SK-N-SH treated with all-trans-retinoic acid at 6 μM for 48 hours (cell line): Measurements from ENCODE around the gene RNMT.

Source experiments
- ATAC-seq: fragments of 200-7000 bp; cut with Tn5 transposase; 3 replicates; pipeline ENCODE4 v1.9.1; 2020; ENCODE audit warnings: mild to moderate bottlenecking, moderate library complexity
- ARNTL ChIP-seq: fragments of 450-650 bp; formaldehyde crosslinking; IDR thresholded peaks from 2 replicates; pipeline ENCODE4 v1.5.0; 2020; ENCODE audit warnings: low read depth, mild to moderate bottlenecking, moderate library complexity, borderline replicate concordance
- BACH2 ChIP-seq: fragments of 250-450 bp; sonication (Bioruptor Pico); IDR thresholded peaks from 2 replicates; pipeline ENCODE4 v1.9.0; 2021; ENCODE audit warnings: mild to moderate bottlenecking, borderline replicate concordance
- CSDC2 ChIP-seq: fragments of 250-450 bp; sonication (Bioruptor Pico); IDR thresholded peaks from 2 replicates; pipeline ENCODE4 v1.5.0; 2020; ENCODE audit warnings: mild to moderate bottlenecking, moderate library complexity
- CSRNP3 ChIP-seq: fragments of 250-450 bp; sonication (Bioruptor Pico); IDR thresholded peaks from 2 replicates; pipeline ENCODE4 v1.5.1; 2021; ENCODE audit warnings: mild to moderate bottlenecking, moderate library complexity
- ESRRG ChIP-seq: fragments of 250-450 bp; sonication (Bioruptor Pico); IDR thresholded peaks from 2 replicates; pipeline ENCODE4 v1.6.1; 2021; ENCODE audit warnings: mild to moderate bottlenecking
- GLIS3 ChIP-seq: fragments of 250-450 bp; sonication (Bioruptor Pico); IDR thresholded peaks from 2 replicates; pipeline ENCODE4 v1.5.0; 2020; ENCODE audit warnings: mild to moderate bottlenecking, moderate library complexity
- ISL1 ChIP-seq: fragments of 250-450 bp; sonication (Bioruptor Pico); IDR thresholded peaks from 2 replicates; pipeline ENCODE4 v2.1.2; 2022; ENCODE audit warnings: mild to moderate bottlenecking, moderate library complexity
- OSR1 ChIP-seq: fragments of 250-450 bp; sonication (Bioruptor Pico); IDR thresholded peaks from 2 replicates; pipeline ENCODE4 v1.8.0; 2022; ENCODE audit warnings: moderate library complexity, mild to moderate bottlenecking, inconsistent platforms
- PATZ1 ChIP-seq: fragments of 250-450 bp; sonication (Bioruptor Pico); IDR thresholded peaks from 2 replicates; pipeline ENCODE4 v1.8.0; 2020; ENCODE audit warnings: mild to moderate bottlenecking, moderate library complexity, borderline replicate concordance
- RARB ChIP-seq: fragments of 250-450 bp; sonication (Bioruptor Pico); IDR thresholded peaks from 2 replicates; pipeline ENCODE4 v1.8.0; 2021; ENCODE audit warnings: mild to moderate bottlenecking, moderate library complexity
- TCF4 ChIP-seq: fragments of 250-450 bp; sonication (Bioruptor Pico); IDR thresholded peaks from 2 replicates; pipeline ENCODE4 v1.8.0; 2021; ENCODE audit warnings: mild to moderate bottlenecking, moderate library complexity, borderline replicate concordance
- TOX ChIP-seq: fragments of 250-450 bp; sonication (Bioruptor Pico); IDR thresholded peaks from 2 replicates; pipeline ENCODE4 v1.8.0; 2021; ENCODE audit warnings: mild to moderate bottlenecking, moderate library complexity, borderline replicate concordance
- TSHZ2 ChIP-seq: fragments of 250-450 bp; sonication (Bioruptor Pico); IDR thresholded peaks from 2 replicates; pipeline ENCODE4 v1.5.0; 2020; ENCODE audit warnings: mild to moderate bottlenecking, moderate library complexity
- ZC3H10 ChIP-seq: fragments of 250-450 bp; sonication (Bioruptor Pico); IDR thresholded peaks from 2 replicates; pipeline ENCODE4 v1.5.1; 2021; ENCODE audit warnings: mild to moderate bottlenecking, moderate library complexity
- ZFP3 ChIP-seq: fragments of 250-450 bp; sonication (Bioruptor Pico); IDR thresholded peaks from 2 replicates; pipeline ENCODE4 v1.5.0; 2020; ENCODE audit warnings: mild to moderate bottlenecking, moderate library complexity
- ZFP30 ChIP-seq: fragments of 450-650 bp; formaldehyde crosslinking; IDR thresholded peaks from 2 replicates; pipeline ENCODE4 v1.5.0; 2022; ENCODE audit warnings: mild to moderate bottlenecking, moderate library complexity
- ZNF565 ChIP-seq: fragments of 450-650 bp; formaldehyde crosslinking; conservative IDR thresholded peaks from 2 replicates; pipeline ENCODE4 v1.5.0; 2020; ENCODE audit warnings: low read depth, mild to moderate bottlenecking, moderate library complexity
- ZNF8 ChIP-seq: fragments of 450-650 bp; formaldehyde crosslinking; IDR thresholded peaks from 2 replicates; pipeline ENCODE4 v1.5.0; 2020; ENCODE audit warnings: mild to moderate bottlenecking, moderate library complexity

RNMT gene

GRCh38 chr18:13713455-13714055 is 12.9 kb upstream of the RNMT start:
- no peak for TF ChIP-seq ARNTL (CRISPR knock-in tag)
- no peak for TF ChIP-seq TSHZ2 (CRISPR knock-in tag)
- ATAC-seq, result no peak

GRCh38 chr18:13715330-13715729 is 11.1 kb upstream of the RNMT start:
- TF ChIP-seq ESRRG (CRISPR knock-in tag), result no peak
- no peak for TF ChIP-seq GLIS3 (CRISPR knock-in tag)
- TF ChIP-seq ZC3H10 (CRISPR knock-in tag), result no peak
- no peak for TF ChIP-seq ZNF565
- no peak for TF ChIP-seq TOX (CRISPR knock-in tag)
- TF ChIP-seq TCF4 (CRISPR knock-in tag), result no peak
- no peak for ATAC-seq

GRCh38 chr18:13716916-13717315 is 9.6 kb upstream of the RNMT start:
- TF ChIP-seq BACH2, result no peak
- no peak for TF ChIP-seq ZFP3
- TF ChIP-seq TSHZ2 (CRISPR knock-in tag), result no peak
- no peak for TF ChIP-seq RARB (CRISPR knock-in tag)
- no peak for TF ChIP-seq ZNF565
- no peak for TF ChIP-seq ZC3H10 (CRISPR knock-in tag)
- no peak for TF ChIP-seq CSDC2 (CRISPR knock-in tag)
- no peak for TF ChIP-seq ISL1
- no peak for TF ChIP-seq ARNTL (CRISPR knock-in tag)
- no peak for TF ChIP-seq ZFP30 (CRISPR knock-in tag)
- no peak for ATAC-seq

GRCh38 chr18:13720123-13720522 is 6.3 kb upstream of the RNMT start:
- TF ChIP-seq GLIS3 (CRISPR knock-in tag), result no peak
- no peak for TF ChIP-seq CSRNP3 (CRISPR knock-in tag)
- TF ChIP-seq OSR1 (CRISPR knock-in tag), result no peak
- TF ChIP-seq TOX (CRISPR knock-in tag), result no peak
- TF ChIP-seq ARNTL (CRISPR knock-in tag), result no peak
- no peak for TF ChIP-seq ZNF565
- no peak for TF ChIP-seq TSHZ2 (CRISPR knock-in tag)
- no peak for TF ChIP-seq PATZ1 (CRISPR knock-in tag)
- TF ChIP-seq ISL1, result no peak
- no peak for TF ChIP-seq CSDC2 (CRISPR knock-in tag)
- TF ChIP-seq ESRRG (CRISPR knock-in tag), result no peak
- TF ChIP-seq ZNF8 (CRISPR knock-in tag), result no peak
- no peak for ATAC-seq
